Measurements from ENCODE around the gene RABEP1.

DNA sequence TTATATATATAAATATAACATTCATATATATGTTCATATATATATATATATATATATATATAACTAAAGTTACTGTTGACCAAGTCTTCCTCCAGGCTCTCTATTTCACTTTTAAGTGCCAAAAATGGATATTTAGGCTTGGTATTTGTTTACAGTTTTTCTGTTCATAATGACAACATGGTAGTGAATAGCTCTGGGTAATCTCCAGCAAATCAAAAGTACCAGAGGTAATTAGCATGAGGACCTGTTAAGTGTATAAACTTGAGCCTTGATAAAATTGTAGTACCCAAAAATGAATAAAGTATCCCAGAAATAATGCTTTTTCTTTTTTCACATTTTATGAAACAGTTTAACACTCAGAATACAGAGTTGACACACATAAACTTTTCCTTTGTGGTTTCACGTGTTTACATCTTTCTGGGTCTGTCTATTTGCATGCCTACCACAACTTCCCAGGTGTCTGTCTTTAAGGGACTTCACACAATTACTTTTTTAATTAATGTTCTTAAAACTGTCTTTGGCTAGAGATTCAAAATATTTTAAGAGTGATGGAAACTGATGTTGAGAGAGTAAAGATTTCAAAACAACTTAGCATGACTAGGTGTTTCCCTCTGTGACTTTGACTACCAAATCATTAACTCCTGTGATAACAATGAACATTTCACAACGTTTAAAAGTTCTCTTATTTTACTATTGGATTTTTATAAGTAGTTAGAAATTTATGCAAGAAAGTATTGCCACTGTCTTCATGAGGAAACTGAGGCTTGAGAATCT, 47.9 kb downstream of the RABEP1 start:
- TF ChIP-seq CTCF (IDR thresholded peaks at IDR 0.05 in 4 of 5, conservative IDR thresholded peaks at IDR 0.05 in 1 of 5), result no peak
- no peak for TF ChIP-seq POLR2A (IDR thresholded peaks at IDR 0.05)

Data from gastrocnemius medialis (tissue), 4 donors.